Skin epidermis (tissue), 12 donors: ENCODE results near the gene C4orf36.
"Not testable (repeated sequence)": the region's sequence is repeated elsewhere in the genome, so short reads cannot be mapped to it uniquely, and the experiment has no call there.

Source experiments
- H3K27ac ChIP-seq, 21 experiments: fragments of 200-600 bp; sonication (generic) in 11 of 21; one replicate each; pipeline ENCODE4 v1.5.0; 2020; ENCODE audit warnings: mild to moderate bottlenecking in 3 of 21, inconsistent platforms in 2 of 21, moderate library complexity in 2 of 21
- H3K4me3 ChIP-seq, 7 experiments: fragments of 200-600 bp; sonication (generic) in 2 of 7; one replicate each; pipeline ENCODE4 v1.5.0; 2020; ENCODE audit warnings: inconsistent platforms in 2 of 7, mild to moderate bottlenecking in 2 of 7, moderate library complexity in 1 of 7

The C4orf36 gene

GRCh38 chr4:86875436-86875835 is 16.8 kb downstream of the C4orf36 start:
- H3K27ac ChIP-seq, H3K4me3 ChIP-seq: not testable (repeated sequence)

GRCh38 chr4:86872135-86872534 is 20.1 kb downstream of the C4orf36 start:
- no peak overlapping the region for H3K4me3 ChIP-seq
- H3K27ac ChIP-seq = no peak overlapping the region

GRCh38 chr4:86870442-86871069 is 21.7 kb downstream of the C4orf36 start:
- Histone ChIP-seq H3K4me3 (no peak overlapping the region), H3K27ac (no peak overlapping the region)

- Histone ChIP-seq H3K27ac (peak overlapping the region in 2 of 21 experiments; percentile 28 to 32), H3K4me3 (no peak overlapping the region)
These were observed 34.7 kb downstream of the C4orf36 start for GRCh38 chr4:86857341-86858052.

GRCh38 chr4:86856896-86857295 is 35.3 kb downstream of the C4orf36 start:
- Histone ChIP-seq H3K4me3 (no peak overlapping the region), H3K27ac (peak overlapping the region in 5 of 21 experiments; percentile 5 to 68 (median 30))

GRCh38 chr4:86855572-86855971 is 36.6 kb downstream of the C4orf36 start:
- peak overlapping the region in 4 of 21 experiments; percentile 17 to 68 (median 24) for H3K27ac ChIP-seq
- H3K4me3 ChIP-seq = no peak overlapping the region

GRCh38 chr4:86853209-86853608 is 39.0 kb downstream of the C4orf36 start:
- no peak overlapping the region for H3K4me3 ChIP-seq
- no peak overlapping the region for H3K27ac ChIP-seq

DNA sequence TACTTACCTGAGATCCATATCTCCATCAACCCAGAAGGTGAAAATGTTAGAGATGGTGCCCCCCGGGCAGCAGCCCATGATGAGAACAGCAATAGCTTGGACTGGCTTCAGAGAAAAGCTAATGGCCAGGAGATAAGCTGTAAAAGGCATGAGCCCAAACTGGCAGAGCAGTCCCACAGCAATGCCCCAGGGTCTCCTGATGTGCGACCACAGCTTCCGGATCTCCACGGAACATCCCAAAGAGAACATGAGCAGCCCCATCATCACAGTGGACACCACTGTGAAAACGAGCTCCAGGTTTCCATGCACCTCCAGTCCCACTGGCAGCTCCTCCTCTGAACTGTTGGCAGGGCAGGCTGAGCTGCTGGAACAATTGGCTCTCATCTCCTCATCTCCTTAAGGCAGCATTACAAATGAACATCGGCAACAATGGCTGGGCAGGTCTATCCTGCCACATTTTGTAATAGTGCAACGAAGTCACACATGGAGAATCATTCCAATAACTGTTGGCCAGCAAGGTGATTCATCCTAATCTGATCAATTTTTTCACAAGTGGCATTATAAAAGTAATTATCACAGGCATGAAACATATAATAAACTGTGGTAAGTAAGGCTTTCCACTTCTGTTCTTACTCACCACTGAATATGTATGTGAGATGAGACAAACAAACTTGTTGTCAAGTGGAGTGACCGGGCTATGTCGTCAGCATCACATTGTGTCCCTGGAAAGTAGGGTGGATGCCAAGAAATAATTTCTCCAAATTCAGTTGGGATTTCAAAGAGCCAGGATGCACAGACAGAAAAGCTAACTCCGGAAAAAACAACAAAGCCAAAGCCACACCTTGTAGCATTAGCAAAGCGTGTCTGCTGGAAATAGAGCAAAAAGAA is 43.2 kb downstream of the C4orf36 start, which contains the start of gene SLC10A6:
Gene SLC10A6 (minus strand): TSS at position 653 of the 888 bp plus-strand sequence. CDS start 269 bp downstream, at position 384.
- H3K4me3 ChIP-seq = peak within 1 kb of the TSS; percentile 19 to 48 (median 31)

GRCh38 chr4:86848136-86848535 is 44.1 kb downstream of the C4orf36 start:
- H3K4me3 ChIP-seq = peak overlapping the region; percentile 19 to 48 (median 31)
- peak overlapping the region; percentile 48 to 91 (median 77) for H3K27ac ChIP-seq

More for the DNA sequence above, 43.2 kb downstream of the C4orf36 start, which contains the start of gene SLC10A6:
- H3K27ac ChIP-seq = peak within 1 kb of the TSS; percentile 48 to 91 (median 77)

- H3K4me3 ChIP-seq = peak overlapping the region; percentile 19 to 48 (median 31)
- H3K27ac ChIP-seq = peak overlapping the region in 19 of 21 experiments; percentile 48 to 91 (median 78)
These were observed 44.7 kb downstream of the C4orf36 start for GRCh38 chr4:86847571-86847970.

DNA sequence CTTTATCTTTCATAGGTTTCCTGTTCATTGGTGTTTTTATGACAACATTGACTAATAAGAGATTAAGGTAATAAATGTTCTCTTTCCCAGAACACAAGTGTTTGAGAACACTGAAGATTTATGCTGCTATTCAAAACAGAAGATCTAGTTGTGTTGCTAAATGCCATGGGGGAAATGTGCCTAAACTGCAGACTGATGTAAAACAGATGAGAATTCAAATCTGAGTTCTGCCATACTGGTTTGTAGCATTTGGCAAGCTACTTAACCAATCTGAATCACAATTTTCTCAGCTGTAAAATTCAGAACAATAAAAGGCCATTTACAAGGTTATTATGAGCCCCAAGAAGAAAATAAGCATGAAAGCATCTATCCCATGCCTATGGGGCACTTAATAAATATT is 45.3 kb downstream of the C4orf36 start:
- Histone ChIP-seq H3K4me3 (peak overlapping the region; percentile 19 to 48 (median 31)), H3K27ac (peak overlapping the region in 19 of 21 experiments; percentile 14 to 91 (median 78))

- Histone ChIP-seq H3K4me3 (no peak overlapping the region), H3K27ac (peak overlapping the region in 18 of 21 experiments; percentile 25 to 91 (median 76))
These were observed 46.6 kb downstream of the C4orf36 start for GRCh38 chr4:86845593-86845992.

DNA sequence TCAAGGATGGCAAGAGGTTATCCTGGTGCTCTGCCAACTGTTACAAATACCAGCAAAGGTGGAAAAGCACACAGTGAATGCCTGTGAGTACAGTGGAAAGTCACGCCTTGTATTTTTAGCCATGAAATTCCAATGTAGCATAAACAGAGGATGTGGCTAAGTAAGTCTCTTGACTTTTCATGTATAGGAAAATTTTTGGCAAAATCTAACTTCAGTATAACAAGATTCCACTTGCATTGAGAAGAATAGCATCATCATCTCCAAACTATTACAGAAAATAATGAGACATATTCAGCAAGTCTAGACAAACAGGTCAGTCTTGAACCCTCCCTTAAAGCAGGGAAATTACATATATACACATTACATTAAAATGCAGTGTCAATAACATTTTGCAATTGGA is 50.9 kb downstream of the C4orf36 start:
- peak overlapping the region in 16 of 21 experiments; percentile 3 to 77 (median 46) for H3K27ac ChIP-seq
- H3K4me3 ChIP-seq = no peak overlapping the region

DNA sequence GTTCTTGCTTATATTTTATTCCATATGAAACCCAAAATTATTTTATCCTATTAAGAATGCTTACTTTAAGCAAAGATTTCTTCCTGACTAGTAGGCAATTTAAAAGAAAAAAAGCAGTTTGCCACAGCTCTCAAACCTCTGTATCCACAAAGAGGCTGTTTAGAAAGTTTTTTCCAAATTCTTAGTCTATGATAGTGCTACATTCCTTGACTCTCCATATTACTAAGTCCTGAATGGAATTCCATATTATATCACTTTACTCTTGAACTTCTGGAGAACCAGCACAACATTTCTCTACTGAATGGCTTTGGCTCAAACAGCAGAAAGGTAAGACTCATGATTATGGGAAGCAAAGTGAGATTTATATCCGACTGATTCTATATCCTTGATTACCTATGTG is 51.4 kb downstream of the C4orf36 start:
- Histone ChIP-seq H3K4me3 (no peak overlapping the region), H3K27ac (peak overlapping the region in 16 of 21 experiments; percentile 3 to 77 (median 44))

- Histone ChIP-seq H3K27ac (peak overlapping the region in 8 of 21 experiments; percentile 8 to 65 (median 28)), H3K4me3 (no peak overlapping the region)
These were observed 54.3 kb downstream of the C4orf36 start for GRCh38 chr4:86837691-86838503.

- peak overlapping the region in 1 of 21 experiments; percentile 15 for H3K27ac ChIP-seq
- H3K4me3 ChIP-seq = no peak overlapping the region
These were observed 56.5 kb downstream of the C4orf36 start for GRCh38 chr4:86835677-86836076.

GRCh38 chr4:86834901-86835300 is 57.3 kb downstream of the C4orf36 start:
- H3K27ac ChIP-seq = peak overlapping the region in 4 of 21 experiments; percentile 6 to 15 (median 10)
- H3K4me3 ChIP-seq = no peak overlapping the region

DNA sequence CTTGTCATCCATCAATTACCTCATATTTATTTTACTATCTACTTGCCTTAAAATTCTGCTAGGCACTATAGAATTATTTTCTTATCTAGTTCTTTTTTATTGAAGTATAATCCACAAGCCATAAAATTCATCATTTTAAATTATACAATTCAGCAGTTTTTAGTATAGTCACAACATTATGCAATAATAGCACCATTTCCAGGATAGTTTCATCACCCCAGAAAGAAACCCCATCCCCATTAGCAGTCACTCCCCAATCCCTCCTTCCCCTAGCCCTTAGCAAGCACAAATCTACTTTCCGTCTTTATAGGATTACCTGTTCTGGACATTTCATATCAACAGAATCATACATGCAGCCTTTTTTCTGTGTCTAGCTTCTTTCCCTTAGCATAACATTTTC is 58.6 kb downstream of the C4orf36 start:
- Histone ChIP-seq H3K27ac (peak overlapping the region in 2 of 21 experiments; percentile 8 to 83), H3K4me3 (no peak overlapping the region)
